Upper lobe of left lung (tissue), 6 donors: Measurements from ENCODE around the gene CDH20. TPM values are rescaled to one million over a fixed set of nuclear protein-coding genes. Genes with fewer than 3 reads are reported as not detected.

Source experiments
- ATAC-seq, 2 donors: fragments of 200-7000 bp; cut with Tn5 transposase; one replicate each; pipeline ENCODE4 v1.9.1; 2022; ENCODE audit warnings: mild to moderate bottlenecking in 2 of 2, moderate library complexity in 2 of 2; ENCODE audit not compliant: low FRiP score in 2 of 2
- DNase-seq, 2 donors: peaks; one replicate each; pipeline ENCODE4 v3.0.0-alpha.2; 2019 to 2020
- H3K27ac ChIP-seq, 4 donors: fragments of 200-600 bp; sonication (generic); one replicate each; pipeline ENCODE4 v1.5.1; 2016 to 2019
- H3K27me3 ChIP-seq, 4 donors: fragments of 200-600 bp; sonication (generic); one replicate each; pipeline ENCODE4 v1.5.1; 2017 to 2019
- H3K36me3 ChIP-seq, 4 donors: fragments of 200-600 bp; sonication (generic); one replicate each; pipeline ENCODE4 v1.5.1; 2016 to 2019
- H3K4me1 ChIP-seq, 4 donors: fragments of 200-600 bp; sonication (generic); one replicate each; pipeline ENCODE4 v1.5.1; 2018 to 2019
- H3K4me3 ChIP-seq, 4 donors: fragments of 200-600 bp; sonication (generic); one replicate each; pipeline ENCODE4 v1.5.1; 2017 to 2019; ENCODE audit warnings: mild to moderate bottlenecking in 2 of 4, moderate library complexity in 1 of 4
- H3K9me3 ChIP-seq, 4 donors: fragments of 200-600 bp; sonication (generic); one replicate each; pipeline ENCODE4 v1.5.1; 2018 to 2019
- CTCF ChIP-seq, 6 experiments: fragments of 450-650 bp in 4 of 6; fragments of 200-600 bp in 2 of 6; sonication (generic) in 2 of 6; IDR thresholded peaks; one replicate each; pipeline ENCODE4 v1.5.1; 2016 to 2019; ENCODE audit warnings: antibody characterized with exemption in 6 of 6
- EP300 ChIP-seq, 4 donors: sonication (generic); formaldehyde crosslinking; IDR thresholded peaks; one replicate each; pipeline ENCODE4 v1.5.1; 2017; ENCODE audit warnings: antibody characterized with exemption in 4 of 4, control low read depth in 2 of 4
- POLR2A ChIP-seq, 4 donors: fragments of 450-650 bp; IDR thresholded peaks; one replicate each; pipeline ENCODE4 v1.5.1; 2016 to 2017; ENCODE audit warnings: antibody characterized with exemption in 4 of 4, mild to moderate bottlenecking in 2 of 4
- POLR2AphosphoS5 ChIP-seq, 2 donors: sonication (generic); formaldehyde crosslinking; IDR thresholded peaks; one replicate each; pipeline ENCODE4 v1.5.1; 2017; ENCODE audit warnings: antibody characterized with exemption in 2 of 2
- WGBS, 2 donors: methylation state at CpG; one replicate each; pipeline ENCODE4 v1.1.5; 2017 to 2018; 5-methylcytosine and 5-hydroxymethylcytosine counted together
- total RNA-seq, 6 donors: library from RNA; depleted of rRNA in 4 of 6; stranded (reverse); fragments of >200 nt in 4 of 6; gene quantifications; one replicate each; pipeline versions ENCODE4 v1.1.0 to v1.2.1, GENCODE V29; 2016 to 2021
- donor health status: DM: no; HTN: no; CAD: no; lungs with moderate emphysema.
- donor health status: DM: no; HTN: yes; CAD: no; lungs with severe emphysema.

The CDH20 gene
- under 1 TPM in 2 of 6 donors, not detected in 4; 0.06 to 0.07 TPM for total RNA-seq

DNA sequence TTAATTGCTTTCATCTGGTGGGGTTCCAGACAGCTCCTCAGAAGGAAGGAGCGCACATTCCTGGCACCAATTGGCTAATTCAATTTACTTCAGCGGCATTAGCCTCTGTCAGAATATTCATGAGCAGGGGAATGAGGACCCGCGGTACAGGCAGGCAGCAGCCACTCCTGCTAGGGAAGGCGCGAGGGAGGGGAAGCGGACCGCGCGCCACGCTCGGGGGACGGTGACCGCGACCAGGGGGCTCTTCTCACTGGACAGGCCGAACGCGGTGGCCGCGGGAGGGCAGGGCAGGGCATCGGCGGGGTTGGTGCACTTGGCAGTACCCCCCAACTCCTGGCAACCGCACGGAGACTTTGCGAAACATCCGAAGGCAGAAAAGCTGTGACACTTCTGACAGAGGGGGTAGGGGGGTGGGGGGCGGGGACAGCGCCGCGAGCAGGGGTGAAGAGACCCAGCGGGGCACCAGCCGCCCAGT lies at the start of gene CDH20:
Gene CDH20, plus strand, starts transcription at position 160 of the 475 bp plus-strand sequence.
- H3K27ac ChIP-seq: no peak within 1 kb of the TSS
- peaks cover 0 to 8% (median 0%) of the 10 kb centered on the region in 4 donors for H3K27me3 ChIP-seq
- no peaks in the 10 kb centered on the region for H3K36me3 ChIP-seq
- DNase-seq: peak in 1 of 2 donors; percentile 74
- TF ChIP-seq POLR2AphosphoS5 (IDR thresholded peaks at IDR 0.05) (no peak), POLR2A (IDR thresholded peaks at IDR 0.05) (no peak), EP300 (IDR thresholded peaks at IDR 0.05) (no peak), CTCF (IDR thresholded peaks at IDR 0.05) (no peak)
- H3K4me1 ChIP-seq: peaks cover 6 to 23% (median 11%) of the 10 kb centered on the region in 4 donors
- 3 to 5% methylated on average over 2 to 32 of the region's 32 CpGs for WGBS, 2 donors
- no peak for ATAC-seq
- H3K9me3 ChIP-seq: no peaks in the 10 kb centered on the region
- peak within 1 kb of the TSS in 3 of 4 donors; percentile 16 to 33 (median 29) for H3K4me3 ChIP-seq

- 76 to 79% methylated on average over 4 of the region's 4 CpGs for WGBS, 2 donors
- no peaks in the 10 kb centered on the region for H3K36me3 ChIP-seq
- DNase-seq (no peak), ATAC-seq (no peak)
- TF ChIP-seq EP300 (IDR thresholded peaks at IDR 0.05): no peak
- no peak for TF ChIP-seq POLR2A (IDR thresholded peaks at IDR 0.05)
- TF ChIP-seq POLR2AphosphoS5 (IDR thresholded peaks at IDR 0.05): no peak
- TF ChIP-seq CTCF (IDR thresholded peaks at IDR 0.05): no peak
- H3K9me3 ChIP-seq: peaks cover 0 to 11% (median 3%) of the 10 kb centered on the region in 4 donors
- no peaks in the 10 kb centered on the region for H3K27me3 ChIP-seq
- no peaks in the 10 kb centered on the region for H3K4me1 ChIP-seq
- no peak overlapping the region for H3K27ac ChIP-seq
- no peak overlapping the region for H3K4me3 ChIP-seq
Observed at GRCh38 chr18:61284039-61284438, 49.2 kb upstream of the CDH20 start.

- WGBS, 2 donors: 61 to 68% methylated on average over 2 of the region's 2 CpGs
- no peak overlapping the region for H3K4me3 ChIP-seq
- ATAC-seq (no peak), DNase-seq (no peak)
- no peaks in the 10 kb centered on the region for H3K27me3 ChIP-seq
- no peaks in the 10 kb centered on the region for H3K4me1 ChIP-seq
- no peak for TF ChIP-seq CTCF (IDR thresholded peaks at IDR 0.05)
- TF ChIP-seq POLR2A (IDR thresholded peaks at IDR 0.05): no peak
- no peak for TF ChIP-seq POLR2AphosphoS5 (IDR thresholded peaks at IDR 0.05)
- TF ChIP-seq EP300 (IDR thresholded peaks at IDR 0.05): no peak
- H3K36me3 ChIP-seq: no peaks in the 10 kb centered on the region
- H3K27ac ChIP-seq: no peak overlapping the region
- H3K9me3 ChIP-seq: peaks cover 0 to 7% (median 3%) of the 10 kb centered on the region in 4 donors
Observed at GRCh38 chr18:61285777-61286176, 47.5 kb upstream of the CDH20 start.

- 76 to 85% methylated on average over 4 of the region's 4 CpGs for whole genome bisulfite sequencing, 2 donors
- DNase-seq: no peak
- TF ChIP-seq POLR2AphosphoS5 (IDR thresholded peaks at IDR 0.05) (no peak), CTCF (IDR thresholded peaks at IDR 0.05) (no peak), POLR2A (IDR thresholded peaks at IDR 0.05) (no peak), EP300 (IDR thresholded peaks at IDR 0.05) (no peak)
- ATAC-seq: no peak
- no peaks in the 10 kb centered on the region for H3K36me3 ChIP-seq
- H3K4me1 ChIP-seq: no peaks in the 10 kb centered on the region
- no peaks in the 10 kb centered on the region for H3K27me3 ChIP-seq
- H3K4me3 ChIP-seq: no peak overlapping the region
- H3K9me3 ChIP-seq: no peaks in the 10 kb centered on the region
- H3K27ac ChIP-seq: no peak overlapping the region
Observed at GRCh38 chr18:61286867-61287266, 46.4 kb upstream of the CDH20 start.

DNA sequence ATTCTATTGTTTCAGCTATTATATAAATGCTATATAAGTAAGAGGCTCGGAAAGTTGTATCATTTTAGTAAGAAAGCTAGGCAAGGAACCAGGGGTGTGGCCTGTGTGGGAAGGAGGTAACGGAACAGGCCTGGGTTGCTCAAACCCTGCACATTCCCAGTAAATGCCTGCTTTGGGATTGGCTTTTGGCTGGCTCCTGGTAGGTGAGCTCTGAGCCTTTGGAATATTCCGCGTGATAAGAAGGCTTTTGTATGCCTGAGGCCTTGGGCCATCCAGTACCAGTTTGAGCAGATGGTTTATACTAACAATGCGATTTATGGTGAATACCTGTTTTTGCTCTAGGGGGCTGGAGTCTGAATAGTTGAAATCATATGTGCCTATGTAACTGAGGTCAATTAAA lies 42.6 kb upstream of the CDH20 start:
- Histone ChIP-seq H3K27me3 (no peaks in the 10 kb centered on the region), H3K4me3 (no peak overlapping the region), H3K36me3 (no peaks in the 10 kb centered on the region), H3K27ac (no peak overlapping the region), H3K9me3 (no peaks in the 10 kb centered on the region), H3K4me1 (no peaks in the 10 kb centered on the region)
- WGBS, 2 donors: 91 to 92% methylated on average over 5 of the region's 5 CpGs
- TF ChIP-seq CTCF (IDR thresholded peaks at IDR 0.05) (no peak), EP300 (IDR thresholded peaks at IDR 0.05) (no peak), POLR2AphosphoS5 (IDR thresholded peaks at IDR 0.05) (no peak), POLR2A (IDR thresholded peaks at IDR 0.05) (no peak)
- DNase-seq (no peak), ATAC-seq (no peak)
